PC-9 (cell line): ENCODE data around the gene SMAD6.

Experiments used
- EZH2 ChIP-seq: fragments of 200-600 bp; sonication (generic); IDR thresholded peaks from 2 replicates; pipeline ENCODE4 v1.8.0; 2017; ENCODE audit warnings: antibody characterized with exemption, low read depth
- TF ChIP-seq, protein P1 (sequence below): fragments of 200-600 bp; sonication (generic); conservative IDR thresholded peaks from 2 replicates; pipeline ENCODE4 v1.6.1; 2017; ENCODE audit warnings: mixed run types, antibody characterized with exemption, mild to moderate bottlenecking, moderate library complexity

DNA sequence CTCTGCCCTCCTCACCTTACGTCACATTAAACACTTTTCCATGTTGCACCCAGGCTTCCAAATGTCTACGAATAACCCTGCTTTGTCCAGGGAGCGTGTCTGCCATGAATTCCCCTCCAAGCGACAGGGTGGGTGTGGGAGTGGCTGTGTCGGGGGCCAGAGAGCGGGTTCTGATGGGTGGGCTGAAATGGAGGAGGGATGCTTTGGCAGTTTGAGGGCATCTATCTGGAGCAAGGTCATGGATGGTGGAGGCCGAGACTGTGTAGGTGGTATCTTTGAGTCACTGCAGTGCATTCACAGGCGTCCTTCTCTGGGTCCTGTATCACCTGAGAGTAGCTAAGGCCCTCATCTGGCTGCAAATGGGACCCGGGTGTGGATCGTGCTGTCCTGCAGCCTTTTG lies 36.6 kb downstream of the SMAD6 start:
- no peak for TF ChIP-seq EZH2
- TF ChIP-seq, protein P1, sequence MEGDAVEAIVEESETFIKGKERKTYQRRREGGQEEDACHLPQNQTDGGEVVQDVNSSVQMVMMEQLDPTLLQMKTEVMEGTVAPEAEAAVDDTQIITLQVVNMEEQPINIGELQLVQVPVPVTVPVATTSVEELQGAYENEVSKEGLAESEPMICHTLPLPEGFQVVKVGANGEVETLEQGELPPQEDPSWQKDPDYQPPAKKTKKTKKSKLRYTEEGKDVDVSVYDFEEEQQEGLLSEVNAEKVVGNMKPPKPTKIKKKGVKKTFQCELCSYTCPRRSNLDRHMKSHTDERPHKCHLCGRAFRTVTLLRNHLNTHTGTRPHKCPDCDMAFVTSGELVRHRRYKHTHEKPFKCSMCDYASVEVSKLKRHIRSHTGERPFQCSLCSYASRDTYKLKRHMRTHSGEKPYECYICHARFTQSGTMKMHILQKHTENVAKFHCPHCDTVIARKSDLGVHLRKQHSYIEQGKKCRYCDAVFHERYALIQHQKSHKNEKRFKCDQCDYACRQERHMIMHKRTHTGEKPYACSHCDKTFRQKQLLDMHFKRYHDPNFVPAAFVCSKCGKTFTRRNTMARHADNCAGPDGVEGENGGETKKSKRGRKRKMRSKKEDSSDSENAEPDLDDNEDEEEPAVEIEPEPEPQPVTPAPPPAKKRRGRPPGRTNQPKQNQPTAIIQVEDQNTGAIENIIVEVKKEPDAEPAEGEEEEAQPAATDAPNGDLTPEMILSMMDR: no peak
